ENCODE results near the gene HSPA12A.

- TF ChIP-seq CTCF (IDR thresholded peaks at IDR 0.05): no peak
- no peak for TF ChIP-seq HMGXB4 (CRISPR knock-in tag; IDR thresholded peaks at IDR 0.05; ENCODE audit: borderline replicate concordance)
- TF ChIP-seq RAD21 (conservative IDR thresholded peaks at IDR 0.05 in 1 of 2, IDR thresholded peaks at IDR 0.05 in 1 of 2): no peak
- no peak for TF ChIP-seq MAX (IDR thresholded peaks at IDR 0.05)
- TF ChIP-seq HDAC2 (IDR thresholded peaks at IDR 0.05): no peak
- no peak for TF ChIP-seq MAFK (IDR thresholded peaks at IDR 0.05; ENCODE audit: partially characterized antibody)
- peak; percentile 26; the same call in 1 of the 2 replicates for TF ChIP-seq POLR2A (IDR thresholded peaks at IDR 0.05; ENCODE audit: low read length)
- no peak for TF ChIP-seq JUNB (IDR thresholded peaks at IDR 0.05)
- TF ChIP-seq GATA3 (IDR thresholded peaks at IDR 0.05; ENCODE audit: borderline replicate concordance): no peak
These were observed 1.1 kb upstream of the HSPA12A start for GRCh38 chr10:116743266-116744064.
